Hematopoietic multipotent progenitor cell treated with erythropoietin and hydrocortisone succinate and interleukin-3 and kit ligand, for 6 days (in vitro differentiated cells): ENCODE data around the gene SIK3.

Source experiments
- DNase-seq: peaks from one replicate; pipeline ENCODE4 v3.0.0-alpha.2; 2015

Gene SIK3

DNA sequence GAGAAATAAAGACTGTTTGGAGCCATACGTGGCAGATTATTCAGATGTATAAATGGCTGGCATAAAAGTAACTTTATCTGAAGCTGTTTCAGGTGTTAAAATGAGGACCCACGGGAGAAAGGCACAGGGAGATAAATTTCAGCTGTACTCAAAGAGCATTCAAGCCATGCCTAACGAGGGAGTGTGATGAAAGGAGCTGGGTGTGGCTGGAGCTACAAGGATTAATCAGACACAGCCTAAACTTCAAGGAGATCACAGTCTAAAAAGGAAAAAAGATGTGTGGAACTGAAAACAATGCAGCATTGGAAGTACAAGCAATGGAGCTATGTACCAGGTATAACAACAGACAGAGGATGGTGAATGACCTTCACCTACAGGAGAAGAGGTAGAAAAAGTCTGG lies 140.0 kb downstream of the SIK3 start:
- peak; percentile 35 for DNase-seq

DNA sequence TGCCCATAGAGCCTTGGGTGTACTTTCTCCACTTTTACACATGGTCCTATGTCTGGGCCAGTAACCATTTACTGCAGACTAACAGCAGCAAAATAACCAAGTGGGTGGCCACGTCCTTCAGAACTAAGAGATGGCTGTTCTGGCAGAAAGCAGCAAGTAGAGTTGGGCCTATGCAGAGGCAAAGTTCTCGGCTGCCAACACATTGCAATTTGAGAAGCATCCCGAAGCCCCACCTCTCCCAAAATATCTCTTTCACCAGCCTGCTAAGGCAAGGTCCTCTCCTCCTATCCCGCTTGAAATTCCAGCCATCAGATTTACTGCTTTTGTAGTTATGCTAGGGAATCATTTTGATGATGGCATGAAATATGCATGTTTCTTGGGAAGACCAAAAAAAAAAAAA lies 142.3 kb downstream of the SIK3 start:
- no peak for DNase-seq

DNA sequence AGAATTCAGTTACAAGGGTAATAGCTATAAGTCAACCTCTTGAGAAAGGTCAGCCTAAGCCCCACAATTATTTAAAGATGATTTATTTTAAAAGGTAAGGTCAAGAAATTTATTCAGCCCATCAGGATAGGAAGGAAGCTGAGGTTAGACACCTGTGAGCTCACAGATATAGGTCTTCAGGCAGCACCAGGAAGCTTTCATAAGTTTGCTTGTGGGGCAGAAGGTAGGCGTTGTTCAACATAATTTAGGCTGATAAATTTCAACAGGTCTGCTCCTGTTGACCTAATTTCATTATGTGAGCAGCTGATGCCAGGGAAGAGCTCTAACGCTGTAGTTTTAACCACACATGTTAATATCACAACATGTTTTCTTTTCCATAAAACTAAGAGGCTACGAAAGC lies 142.7 kb downstream of the SIK3 start:
- no peak for DNase-seq

DNA sequence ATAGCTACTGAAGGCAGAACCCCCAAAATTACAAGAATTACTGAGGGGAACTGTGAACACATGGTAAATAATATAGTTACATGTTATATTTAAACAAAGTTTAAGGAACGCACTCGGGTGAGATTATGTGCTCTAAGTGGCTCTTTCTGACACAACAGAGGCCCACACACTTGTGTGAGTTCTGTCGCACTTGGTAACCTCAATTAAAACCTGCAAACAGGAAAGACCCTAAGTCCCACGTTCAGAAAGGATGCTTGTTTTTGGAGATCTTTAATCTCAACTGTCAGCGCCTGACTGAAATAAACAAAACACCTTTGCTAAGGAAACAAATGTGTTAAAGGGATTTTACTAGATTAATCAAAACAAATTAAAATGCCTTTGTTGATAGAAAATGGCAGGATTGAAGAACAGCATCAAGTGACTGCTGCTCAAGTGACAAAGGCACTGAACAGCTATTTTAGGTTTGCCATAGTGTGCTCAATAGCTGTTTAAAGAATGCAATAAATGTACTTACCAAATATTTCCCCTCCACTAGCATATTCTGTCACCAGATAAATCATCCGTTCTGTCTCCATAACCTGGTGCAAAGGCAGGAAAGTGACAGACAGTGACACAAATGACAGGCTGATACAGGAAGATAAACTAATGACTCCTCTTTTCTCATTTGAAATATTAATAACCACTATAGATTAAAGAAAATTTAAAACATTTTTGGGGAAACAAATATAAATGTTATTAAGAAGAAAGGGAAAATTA lies 144.5 kb downstream of the SIK3 start:
- no peak for DNase-seq

DNA sequence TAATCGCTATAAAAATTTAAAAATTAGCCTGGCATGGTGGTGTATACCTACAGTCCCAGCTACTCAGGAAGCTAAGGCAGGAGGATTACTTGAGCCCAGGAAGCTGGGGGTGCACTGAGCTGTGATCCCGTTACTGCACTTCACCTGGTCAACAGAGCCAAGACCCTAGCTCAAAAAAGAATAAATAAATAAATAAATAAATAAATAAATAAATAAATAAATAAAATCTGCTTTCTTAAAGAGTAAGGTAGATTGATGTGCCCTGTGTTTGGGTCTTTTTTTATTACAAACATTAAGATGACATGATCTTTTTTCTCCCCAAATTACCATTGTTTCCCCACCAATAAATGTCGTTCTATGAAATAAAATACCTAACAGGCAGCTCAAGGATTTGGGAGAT lies 146.5 kb downstream of the SIK3 start:
- DNase-seq = no peak

DNA sequence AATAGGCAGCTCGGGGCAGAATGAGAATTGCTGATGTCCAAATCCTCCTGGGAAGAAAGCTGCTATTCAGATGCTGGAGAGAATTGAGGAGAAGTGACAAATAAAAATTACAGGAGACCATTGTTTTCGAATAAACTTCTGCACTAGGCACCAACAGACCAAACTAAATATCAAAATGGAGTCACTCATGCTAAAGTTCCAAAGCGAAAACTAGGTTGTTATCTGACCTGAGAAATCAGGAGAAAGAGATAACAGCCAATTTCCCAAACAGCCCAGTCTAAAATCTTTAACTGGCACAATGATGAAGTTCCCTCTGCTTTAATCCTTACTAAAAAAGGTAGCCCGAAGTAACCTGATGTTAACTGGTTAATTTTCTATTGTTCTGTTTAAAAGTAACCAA lies 148.0 kb downstream of the SIK3 start:
- no peak for DNase-seq

DNA sequence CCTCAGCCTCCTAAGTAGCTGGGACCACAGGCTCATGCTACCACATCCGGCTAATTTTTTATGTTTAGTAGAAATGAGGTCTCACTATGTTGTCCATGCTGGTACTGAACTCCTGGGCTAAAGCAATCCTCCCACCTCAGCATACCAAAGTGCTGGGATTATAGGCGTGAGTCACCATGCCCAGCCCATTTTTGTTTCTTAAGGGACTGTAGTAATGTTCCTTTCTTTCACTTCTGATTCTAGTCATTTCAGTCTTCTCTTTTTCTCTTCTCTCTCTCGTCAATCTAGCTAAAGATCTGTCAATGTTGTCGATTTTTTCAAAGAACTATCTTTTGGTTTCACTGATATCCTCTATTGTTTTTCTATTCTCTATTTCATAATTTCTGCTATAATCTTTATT lies 149.8 kb downstream of the SIK3 start:
- DNase-seq = no peak

DNA sequence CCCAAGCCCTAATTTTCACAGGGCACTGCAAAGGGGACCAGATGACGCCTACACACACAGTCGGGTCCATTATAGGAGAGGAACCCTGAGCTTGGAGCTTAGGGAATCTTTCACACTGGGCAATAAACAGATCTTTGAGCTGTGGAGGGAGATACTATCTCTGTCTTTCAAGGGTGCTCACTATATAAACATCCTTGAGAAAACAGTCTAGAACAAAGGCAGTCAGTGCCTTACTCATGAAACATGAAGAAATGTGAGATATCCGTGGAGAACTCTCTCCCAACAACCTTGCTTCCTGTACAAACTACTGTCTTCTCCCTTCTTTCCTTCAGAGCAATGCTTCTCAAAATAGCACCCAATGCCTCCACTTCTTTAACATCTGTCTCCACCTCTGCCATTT lies 151.8 kb downstream of the SIK3 start:
- DNase-seq = no peak

DNA sequence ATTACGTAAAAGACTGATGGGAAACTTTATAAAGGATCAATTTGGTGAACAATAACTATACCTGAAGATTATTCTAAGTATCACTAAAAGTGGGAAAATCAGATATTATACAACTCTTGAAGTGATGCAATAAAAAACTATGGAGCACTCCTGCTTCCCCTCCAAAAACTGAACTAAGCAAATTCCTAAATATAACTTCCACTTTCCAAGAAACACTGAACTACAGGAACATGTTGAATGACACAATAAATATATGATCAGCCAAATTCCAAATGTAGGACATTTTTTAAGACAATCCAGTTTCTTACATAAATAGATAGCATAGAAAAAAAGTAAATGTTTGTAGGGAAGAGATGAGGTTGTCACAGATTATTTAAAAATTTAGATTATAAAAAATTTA lies 158.7 kb downstream of the SIK3 start:
- no peak for DNase-seq

DNA sequence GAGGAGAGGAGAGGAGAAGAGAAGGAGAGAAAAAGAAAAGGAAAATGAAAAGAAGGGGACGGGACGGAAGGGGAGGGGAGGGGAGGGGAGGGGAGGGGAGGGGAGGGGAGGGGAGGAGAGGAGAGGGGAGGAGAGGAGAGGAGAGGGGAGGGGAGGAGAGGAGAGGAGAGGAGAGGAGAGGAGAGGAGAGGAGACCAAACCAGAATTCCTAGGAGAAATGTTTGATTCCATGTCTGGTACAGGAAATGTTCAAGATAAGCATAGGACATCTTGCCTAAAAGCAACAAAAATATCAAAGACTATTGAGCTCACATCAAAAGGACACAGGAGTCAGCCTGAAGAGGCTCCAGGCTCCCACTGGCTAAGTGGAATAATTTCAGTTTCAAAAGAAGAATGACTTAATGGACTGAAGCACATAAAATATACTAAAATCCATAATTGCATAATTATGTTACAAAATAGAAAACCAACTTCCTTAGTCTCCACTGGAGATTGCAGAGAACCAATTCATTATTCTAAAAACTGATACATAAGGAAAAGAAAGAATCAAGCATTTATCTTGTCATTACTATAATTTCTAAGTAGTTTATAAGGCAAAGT lies 159.7 kb downstream of the SIK3 start:
- DNase-seq = no peak

DNA sequence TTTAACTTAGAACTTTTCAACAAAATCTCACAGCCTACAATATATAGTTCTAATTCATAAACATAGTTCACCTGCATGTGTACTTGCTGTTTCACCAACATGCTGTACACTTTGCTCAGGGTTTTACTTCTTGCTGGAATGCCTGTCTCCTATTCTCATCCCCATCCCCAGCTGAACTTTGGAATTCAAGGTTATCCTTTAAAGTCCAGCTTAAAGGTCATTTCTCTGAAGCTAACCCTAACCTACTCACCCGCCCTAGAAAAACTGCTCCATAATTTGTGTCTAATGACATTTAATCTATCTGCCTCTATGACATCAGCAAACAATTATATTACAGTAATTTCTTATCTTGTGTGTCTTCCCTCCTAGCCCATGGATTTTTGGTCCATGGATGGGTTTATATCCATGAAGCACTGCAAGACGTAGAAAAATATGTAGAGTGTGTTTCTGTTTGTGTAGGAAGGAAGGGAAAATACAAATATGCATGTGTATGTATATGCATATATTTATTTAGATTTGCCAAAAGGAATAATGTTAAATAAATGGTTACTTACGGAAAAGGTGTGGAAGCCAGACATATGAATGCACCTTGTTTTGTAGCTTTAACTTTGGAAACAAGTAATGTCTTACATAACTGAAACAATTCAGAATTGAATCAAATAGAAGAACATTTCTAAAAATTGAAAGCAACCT lies 161.3 kb downstream of the SIK3 start:
- no peak for DNase-seq

DNA sequence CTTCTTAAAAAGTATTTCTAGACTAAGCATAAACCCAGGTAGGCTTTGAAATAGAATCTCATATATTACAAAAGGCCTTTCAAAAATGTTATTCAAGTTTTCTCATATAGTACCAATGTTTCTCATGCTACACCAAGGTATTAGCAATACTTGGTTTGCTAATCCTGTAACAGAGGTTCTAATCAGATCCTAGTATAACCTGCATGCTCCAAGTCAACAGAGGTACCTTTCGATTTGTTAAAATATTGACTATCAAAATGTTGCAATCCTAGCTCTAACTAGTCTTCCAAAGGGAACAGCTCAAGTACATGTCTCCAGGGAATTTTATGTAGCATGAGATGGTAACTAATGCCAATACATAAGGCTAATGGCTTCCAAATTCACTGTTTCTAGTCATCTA lies 162.7 kb downstream of the SIK3 start:
- DNase-seq = no peak

DNA sequence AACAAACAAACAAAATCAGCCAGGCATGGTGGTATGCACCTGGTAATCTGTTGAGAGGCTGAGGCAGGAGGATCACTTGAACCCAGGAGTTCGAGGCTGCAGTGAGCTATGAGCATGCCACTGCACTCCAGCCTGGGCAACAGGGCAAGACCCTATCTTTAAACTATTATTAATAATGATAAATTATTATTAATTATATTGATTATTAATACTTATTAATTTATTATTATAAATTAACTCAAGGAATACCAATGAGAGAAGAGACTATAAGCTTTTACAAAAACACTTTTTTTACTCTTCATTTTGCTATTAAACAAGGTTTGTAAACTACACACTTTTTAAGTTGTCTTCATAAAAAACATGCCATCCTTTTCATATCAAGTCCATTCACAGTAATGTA lies 163.1 kb downstream of the SIK3 start:
- DNase-seq = no peak

DNA sequence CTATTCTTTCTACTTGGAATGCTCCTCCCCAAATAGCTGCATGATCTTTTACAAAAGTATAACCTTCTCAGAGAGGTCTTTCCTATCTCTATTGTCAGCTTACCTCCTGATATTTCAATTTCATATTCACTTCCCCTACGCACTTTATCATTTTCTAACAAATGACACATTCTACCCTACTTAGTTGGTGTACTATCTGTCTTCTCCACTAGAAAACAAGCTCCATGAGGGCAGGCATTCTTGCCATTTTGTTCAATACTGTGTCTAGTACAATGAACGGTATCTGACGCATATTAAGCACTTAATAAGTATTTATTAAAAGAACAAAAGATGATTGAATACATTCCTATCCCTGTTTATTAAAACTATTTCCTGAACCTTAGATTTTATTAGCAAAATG lies 164.3 kb downstream of the SIK3 start:
- DNase-seq = no peak

DNA sequence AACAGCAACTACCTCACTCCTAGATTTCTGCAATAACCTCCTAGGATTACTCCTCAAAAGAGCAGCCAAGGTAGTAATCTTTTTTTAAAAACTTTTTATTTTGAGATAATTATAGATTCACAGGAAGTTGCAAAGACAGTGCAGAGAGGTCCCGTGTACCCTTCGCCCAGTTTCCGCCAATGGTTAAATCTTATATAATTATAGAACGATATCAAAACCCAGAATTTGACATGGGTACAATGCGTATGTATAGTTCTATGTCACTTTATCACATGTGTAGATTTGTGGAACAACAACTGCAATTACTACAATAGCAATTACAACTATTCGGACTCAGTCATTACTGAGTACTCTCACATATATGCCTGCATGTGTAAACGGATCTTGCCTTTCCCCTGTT lies 166.0 kb downstream of the SIK3 start:
- DNase-seq = no peak

DNA sequence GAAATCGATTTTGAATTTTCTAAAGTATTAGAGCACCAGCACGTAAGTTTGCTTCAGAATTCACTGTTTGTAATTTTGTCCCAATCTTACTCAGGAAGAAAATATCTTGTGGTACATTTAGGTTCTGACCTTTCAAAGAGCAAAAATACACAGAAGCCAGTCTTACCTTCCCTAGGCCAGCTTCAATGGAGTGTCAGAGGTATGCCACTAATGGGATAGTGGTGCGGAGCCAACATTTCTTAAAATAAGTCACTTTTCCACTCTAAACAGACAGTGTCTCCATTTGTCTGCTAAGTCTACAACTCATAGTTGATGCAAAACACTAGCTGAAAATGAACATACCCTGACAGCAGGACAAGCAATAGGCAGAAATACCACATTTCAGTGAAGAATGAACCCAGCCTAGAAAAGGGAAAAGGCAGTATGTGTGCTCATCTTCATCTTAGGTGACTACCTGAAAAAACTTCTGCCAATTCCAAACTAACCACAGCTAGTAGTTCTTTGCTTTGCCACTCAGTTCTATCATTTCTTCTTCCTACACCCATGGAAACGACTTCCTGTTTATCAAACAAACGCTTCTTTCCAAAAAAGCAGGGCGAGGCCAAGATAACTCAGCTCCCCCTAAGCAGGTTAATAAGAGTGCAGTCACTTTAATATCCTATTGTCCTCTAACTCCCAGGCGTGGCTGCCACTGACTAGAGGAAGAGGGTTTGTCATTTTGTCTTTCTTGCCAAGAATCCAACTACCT lies 166.8 kb downstream of the SIK3 start:
- DNase-seq = peak; percentile 85

DNA sequence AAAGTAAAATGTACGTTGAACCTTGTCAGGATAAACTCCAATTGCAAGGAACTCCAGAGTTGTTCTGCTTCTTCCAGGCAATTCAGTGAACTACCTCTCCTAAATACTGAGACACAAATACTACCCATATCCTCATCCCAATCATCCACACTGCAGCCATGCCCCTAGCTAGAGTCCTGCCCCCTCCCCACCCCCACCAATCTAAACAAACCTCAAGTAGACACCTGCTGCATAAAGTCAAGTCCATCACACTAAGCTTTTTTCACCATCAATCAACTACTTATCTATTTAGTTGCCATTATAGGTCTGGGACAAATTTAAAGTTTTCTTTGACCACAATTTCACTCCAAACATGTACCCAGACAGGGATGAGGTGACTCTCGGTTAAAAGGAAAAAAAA lies 167.6 kb downstream of the SIK3 start:
- no peak for DNase-seq

DNA sequence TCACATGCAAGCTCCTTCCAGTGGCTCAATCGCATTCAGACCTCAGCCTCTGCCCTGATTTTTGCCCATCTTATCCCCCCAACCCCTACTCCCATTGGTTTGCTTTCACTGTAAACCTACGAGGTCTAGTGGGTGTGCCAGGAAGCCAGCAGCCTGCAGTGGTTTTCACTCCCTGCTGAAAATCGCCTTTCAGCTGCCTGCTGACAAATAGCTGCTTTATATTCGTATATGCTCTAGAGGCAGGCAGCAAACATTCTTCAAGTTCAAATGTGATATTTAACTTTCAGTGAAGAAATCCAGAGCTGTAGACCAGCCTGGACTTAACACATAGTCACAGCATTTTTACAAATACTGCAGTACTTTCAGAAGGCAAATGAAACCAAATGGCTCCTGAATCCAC lies 168.1 kb downstream of the SIK3 start:
- DNase-seq = peak; percentile 65

DNA sequence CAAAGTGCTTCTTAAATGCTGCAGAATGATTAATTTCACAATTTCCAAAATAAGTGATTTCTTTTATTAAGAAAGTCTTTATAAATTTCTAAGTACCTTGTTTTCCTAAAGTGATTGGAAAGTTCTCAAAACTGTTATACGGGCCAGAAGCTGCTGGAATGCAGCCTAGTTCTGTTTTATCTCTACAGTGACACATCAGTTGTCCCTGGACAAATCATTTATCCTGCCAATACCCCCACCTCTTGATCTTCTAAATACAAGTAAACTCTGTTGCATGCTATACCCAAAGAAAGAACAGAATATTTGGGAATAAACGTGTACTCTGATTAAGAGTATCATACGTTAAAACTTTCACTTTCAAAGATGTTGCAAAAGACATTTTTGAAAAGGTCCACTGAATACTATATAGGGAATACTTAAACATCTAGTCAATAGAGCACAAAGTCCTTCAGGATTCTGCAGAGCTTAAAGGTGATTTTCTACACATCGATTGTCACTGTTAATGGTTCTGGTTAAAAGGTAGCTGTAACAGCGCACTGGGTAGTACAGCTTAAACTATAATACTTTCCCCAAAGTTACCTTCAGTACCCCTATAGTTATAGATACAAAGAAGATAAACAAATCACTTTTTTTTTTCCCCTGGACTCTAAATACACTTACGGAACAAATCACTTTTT lies 168.7 kb downstream of the SIK3 start:
- peak; percentile 64 for DNase-seq

DNA sequence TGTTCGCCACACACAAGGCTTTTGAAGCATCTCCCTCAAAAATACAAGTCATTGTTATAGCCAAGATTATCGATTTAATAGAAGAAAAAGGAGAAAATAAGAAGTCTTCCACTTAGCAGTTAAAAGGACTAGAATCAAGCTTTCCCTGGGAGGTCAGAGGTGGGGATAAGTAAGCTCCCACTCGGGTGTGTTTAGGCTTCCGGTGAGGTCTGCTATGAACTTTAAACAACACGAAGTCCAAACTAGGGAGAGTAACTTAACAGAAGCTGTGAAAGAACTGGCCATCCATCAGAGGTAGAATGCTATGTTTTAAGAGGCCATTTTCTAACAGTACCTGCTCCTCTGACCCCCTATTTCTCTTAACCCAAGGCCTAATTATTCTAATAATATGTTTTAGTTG lies 169.4 kb downstream of the SIK3 start:
- peak; percentile 25 for DNase-seq

DNA sequence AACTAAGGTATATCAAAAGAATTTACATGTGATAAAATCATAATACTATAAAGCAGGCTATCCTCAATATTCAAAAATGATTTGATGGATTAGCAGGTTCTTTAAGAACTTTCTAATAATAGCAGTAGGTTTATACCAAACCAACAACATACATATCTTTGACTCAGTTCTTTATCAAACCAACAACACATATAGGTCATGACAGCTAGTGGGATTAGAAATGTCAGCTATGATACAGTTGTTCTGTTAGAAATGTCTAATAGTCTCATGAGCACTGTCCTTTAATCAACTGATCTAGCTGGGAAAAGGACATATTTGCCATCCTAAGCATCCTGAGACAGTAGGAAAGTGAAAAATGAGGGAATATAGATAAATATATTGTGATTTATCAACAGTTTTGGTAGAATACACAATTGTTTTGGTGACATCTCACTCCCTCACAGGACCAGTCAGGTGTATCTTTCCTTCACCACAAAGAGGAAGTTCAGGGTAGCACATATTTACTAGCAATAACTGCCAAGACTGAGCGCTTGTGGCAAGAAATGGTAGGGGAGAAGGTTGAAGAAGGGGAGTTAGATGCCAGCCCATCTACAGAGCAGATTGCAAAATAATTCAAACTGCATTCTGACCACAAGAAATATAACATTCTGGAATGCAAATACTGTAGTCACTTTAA lies 170.0 kb downstream of the SIK3 start:
- DNase-seq = peak; percentile 72

DNA sequence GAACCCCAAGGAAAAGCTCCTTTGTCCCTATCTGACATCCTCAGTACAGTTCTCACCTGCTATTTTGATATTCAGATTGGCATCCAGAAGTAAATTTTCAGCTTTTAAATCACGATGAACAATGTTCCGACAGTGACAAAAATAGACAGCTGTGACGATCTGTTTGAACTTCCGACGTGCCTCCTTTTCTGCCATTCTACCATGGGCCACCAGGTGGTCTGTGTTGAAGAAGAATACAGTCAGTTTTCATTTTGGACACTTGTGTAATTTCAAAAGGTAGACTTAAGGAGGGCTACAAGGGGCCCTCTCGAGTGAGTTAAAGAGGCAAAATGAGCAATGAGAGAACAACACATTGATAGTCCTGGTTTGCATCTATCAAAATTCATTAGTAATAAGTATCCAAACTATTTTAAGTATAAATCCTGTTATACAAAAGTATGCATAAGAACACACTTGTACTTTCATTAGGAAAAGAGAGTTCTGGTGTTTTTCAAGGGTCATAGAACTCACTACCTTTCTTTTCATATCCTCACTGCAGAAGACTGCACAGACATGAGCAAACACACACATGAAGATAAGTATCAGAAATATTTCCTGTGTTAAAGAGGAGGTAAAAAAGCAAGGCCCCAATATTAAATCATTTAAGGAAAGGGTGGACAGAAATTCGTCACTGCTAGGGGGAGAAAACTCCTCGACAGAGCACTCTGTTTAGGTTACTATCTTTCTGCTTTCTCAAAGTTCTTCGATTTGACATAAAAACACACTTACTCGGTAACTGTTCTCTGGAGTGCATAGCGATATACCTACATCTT lies 170.9 kb downstream of the SIK3 start:
- peak; percentile 74 for DNase-seq
